ENCODE measurements around the gene CACNA1C. TPM values are rescaled to one million over a fixed set of nuclear protein-coding genes. Genes with fewer than 3 reads are reported as not detected.
A peak's percentile ranks its signal among the peaks of the same experiment; 100 is the strongest.

CACNA1C gene
- polyA plus RNA-seq, 4 donors = 0.67 to 2.5 (median 2.0) TPM

DNA sequence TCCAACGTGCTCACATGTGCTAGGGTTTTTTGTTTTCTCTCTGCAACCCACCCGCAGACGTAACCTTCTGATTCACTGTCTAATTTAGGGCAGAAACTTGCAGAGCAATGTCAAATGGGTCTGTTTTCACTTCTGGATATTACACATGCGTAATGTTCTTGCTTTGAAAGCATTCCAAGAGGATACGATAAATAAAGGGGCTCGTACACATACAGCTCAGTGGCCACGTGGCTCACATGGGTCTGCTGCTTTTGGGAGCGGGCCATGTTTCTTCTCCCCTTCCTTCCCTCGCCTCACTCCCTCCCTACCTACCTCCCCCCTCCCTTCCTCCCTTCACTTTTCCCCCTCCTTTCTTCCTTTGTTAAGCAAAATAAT is 23.4 kb downstream of the CACNA1C start:
- H3K4me3 ChIP-seq (ENCODE audit: low read depth in 1 of 3, low read length in 3 of 3) = no peak overlapping the region
- peak overlapping the region in 1 of 3 donors; percentile 9 for H3K27ac ChIP-seq (ENCODE audit: low read depth in 1 of 3, low read length in 2 of 3)
- 62 to 83% (median 76%) methylated on average over 9 of the region's 9 CpGs for WGBS, 3 donors
- DNase-seq (no peak), FAIRE-seq (no peak)
- H3K4me1 ChIP-seq (ENCODE audit: control insufficient read depth in 3 of 3, insufficient read depth in 2 of 3, low read depth in 1 of 3, low read length in 2 of 3) = no peaks in the 10 kb centered on the region
- peaks cover 0 to 4% (median 0%) of the 10 kb centered on the region in 3 donors for H3K27me3 ChIP-seq (ENCODE audit: control insufficient read depth in 3 of 3, insufficient read depth in 3 of 3, low read length in 3 of 3)
- no peaks in the 10 kb centered on the region for H3K36me3 ChIP-seq (ENCODE audit: control insufficient read depth in 3 of 3, insufficient read depth in 2 of 3, low read depth in 1 of 3, low read length in 3 of 3)
- H3K9me3 ChIP-seq (ENCODE audit: control insufficient read depth in 2 of 2, insufficient read depth in 1 of 2, low read depth in 1 of 2, low read length in 1 of 2) = peaks cover 0 to 5% of the 10 kb centered on the region in 2 donors

DNA sequence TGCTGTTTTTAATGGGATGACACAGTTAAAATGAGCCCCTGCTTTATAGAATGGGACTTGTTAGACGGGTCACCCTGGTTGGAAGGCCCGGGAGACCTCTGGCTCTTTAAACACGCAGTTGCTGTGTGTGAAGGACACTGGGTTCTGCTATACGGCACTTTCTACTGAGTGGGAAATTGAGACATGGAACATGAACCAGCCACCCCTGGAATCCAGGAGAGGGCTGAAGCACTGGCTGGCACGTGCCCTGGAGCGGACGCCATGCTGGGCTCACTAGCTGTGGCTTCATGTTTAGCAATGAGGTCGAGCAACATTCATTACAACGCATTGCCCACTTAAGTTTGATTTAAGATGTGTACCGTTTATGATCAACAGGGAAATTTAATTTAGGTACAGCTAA is 23.9 kb downstream of the CACNA1C start:
- peaks cover 0 to 3% of the 10 kb centered on the region in 2 donors for H3K9me3 ChIP-seq (ENCODE audit: control insufficient read depth in 2 of 2, insufficient read depth in 1 of 2, low read depth in 1 of 2, low read length in 1 of 2)
- peak overlapping the region in 1 of 3 donors; percentile 7 for H3K27ac ChIP-seq (ENCODE audit: low read depth in 1 of 3, low read length in 2 of 3)
- no peak for DNase-seq
- peaks cover 0 to under 1% (median 0%) of the 10 kb centered on the region in 3 donors for H3K4me1 ChIP-seq (ENCODE audit: control insufficient read depth in 3 of 3, insufficient read depth in 2 of 3, low read depth in 1 of 3, low read length in 2 of 3)
- no peak for FAIRE-seq
- peaks cover 0 to 4% (median 0%) of the 10 kb centered on the region in 3 donors for H3K27me3 ChIP-seq (ENCODE audit: control insufficient read depth in 3 of 3, insufficient read depth in 3 of 3, low read length in 3 of 3)
- 86 to 87% (median 87%) methylated on average over 10 of the region's 10 CpGs for WGBS, 3 donors
- H3K36me3 ChIP-seq (ENCODE audit: control insufficient read depth in 3 of 3, insufficient read depth in 2 of 3, low read depth in 1 of 3, low read length in 3 of 3) = no peaks in the 10 kb centered on the region
- no peak overlapping the region for H3K4me3 ChIP-seq (ENCODE audit: low read depth in 1 of 3, low read length in 3 of 3)

DNA sequence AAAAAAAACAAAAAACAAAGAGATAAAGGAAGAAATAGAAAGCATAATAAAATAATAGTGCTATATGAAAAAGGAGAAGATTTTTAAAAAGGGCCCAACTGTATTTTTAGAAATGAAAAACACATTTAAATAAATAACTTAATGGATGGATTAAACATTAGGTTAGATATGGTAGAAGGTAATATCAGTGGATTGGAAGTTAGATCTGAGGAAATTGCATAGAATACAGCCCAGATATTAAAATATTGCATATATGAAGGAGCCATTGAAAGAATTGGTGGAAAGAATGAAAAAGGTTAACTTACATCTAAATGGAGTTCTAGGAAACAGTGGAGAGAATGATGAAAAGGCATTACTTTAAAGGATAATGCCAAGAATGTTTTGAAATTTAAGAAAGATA is 27.8 kb downstream of the CACNA1C start:
- H3K9me3 ChIP-seq (ENCODE audit: control insufficient read depth in 2 of 2, insufficient read depth in 1 of 2, low read depth in 1 of 2, low read length in 1 of 2) = peaks cover 0 to 3% of the 10 kb centered on the region in 2 donors
- H3K27me3 ChIP-seq (ENCODE audit: control insufficient read depth in 3 of 3, insufficient read depth in 3 of 3, low read length in 3 of 3) = no peaks in the 10 kb centered on the region
- H3K36me3 ChIP-seq (ENCODE audit: control insufficient read depth in 3 of 3, insufficient read depth in 2 of 3, low read depth in 1 of 3, low read length in 3 of 3) = no peaks in the 10 kb centered on the region
- no peak overlapping the region for H3K27ac ChIP-seq (ENCODE audit: low read depth in 1 of 3, low read length in 2 of 3)
- no peak overlapping the region for H3K4me3 ChIP-seq (ENCODE audit: low read depth in 1 of 3, low read length in 3 of 3)
- peaks cover 0 to 2% (median 0%) of the 10 kb centered on the region in 3 donors for H3K4me1 ChIP-seq (ENCODE audit: control insufficient read depth in 3 of 3, insufficient read depth in 2 of 3, low read depth in 1 of 3, low read length in 2 of 3)
- FAIRE-seq = no peak
- no peak for DNase-seq

DNA sequence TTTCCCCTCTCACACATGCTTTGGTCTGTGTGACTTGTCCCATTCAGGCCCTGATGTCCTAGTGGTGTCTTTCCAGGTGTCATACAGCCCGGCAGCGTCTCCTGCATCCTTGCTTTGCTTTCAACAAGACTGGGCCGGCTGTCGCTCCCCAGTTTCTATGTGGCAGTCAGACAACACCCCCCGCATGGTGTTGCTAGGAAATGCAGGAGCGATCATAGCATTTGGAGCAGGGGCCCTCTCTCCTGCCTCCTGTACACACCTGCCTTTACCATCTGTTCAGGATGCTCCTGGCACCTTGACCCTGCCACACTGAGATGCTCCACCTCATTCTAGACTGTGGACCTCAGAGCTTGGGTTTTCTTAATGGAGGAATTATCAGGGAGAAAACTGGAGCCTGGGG is 29.5 kb downstream of the CACNA1C start:
- Histone ChIP-seq H3K4me1 (ENCODE audit: control insufficient read depth in 3 of 3, insufficient read depth in 2 of 3, low read depth in 1 of 3, low read length in 2 of 3) (peaks cover 0 to 2% (median 0%) of the 10 kb centered on the region in 3 donors), H3K36me3 (ENCODE audit: control insufficient read depth in 3 of 3, insufficient read depth in 2 of 3, low read depth in 1 of 3, low read length in 3 of 3) (no peaks in the 10 kb centered on the region), H3K27me3 (ENCODE audit: control insufficient read depth in 3 of 3, insufficient read depth in 3 of 3, low read length in 3 of 3) (no peaks in the 10 kb centered on the region), H3K27ac (ENCODE audit: low read depth in 1 of 3, low read length in 2 of 3) (peak overlapping the region in 1 of 3 donors; percentile 33), H3K4me3 (ENCODE audit: low read depth in 1 of 3, low read length in 3 of 3) (no peak overlapping the region), H3K9me3 (ENCODE audit: control insufficient read depth in 2 of 2, insufficient read depth in 1 of 2, low read depth in 1 of 2, low read length in 1 of 2) (peaks cover 0 to 3% of the 10 kb centered on the region in 2 donors)
- 86 to 96% (median 93%) methylated on average over 6 of the region's 6 CpGs for WGBS, 3 donors
- peak; percentile 16 to 23 for DNase-seq
- FAIRE-seq = no peak

DNA sequence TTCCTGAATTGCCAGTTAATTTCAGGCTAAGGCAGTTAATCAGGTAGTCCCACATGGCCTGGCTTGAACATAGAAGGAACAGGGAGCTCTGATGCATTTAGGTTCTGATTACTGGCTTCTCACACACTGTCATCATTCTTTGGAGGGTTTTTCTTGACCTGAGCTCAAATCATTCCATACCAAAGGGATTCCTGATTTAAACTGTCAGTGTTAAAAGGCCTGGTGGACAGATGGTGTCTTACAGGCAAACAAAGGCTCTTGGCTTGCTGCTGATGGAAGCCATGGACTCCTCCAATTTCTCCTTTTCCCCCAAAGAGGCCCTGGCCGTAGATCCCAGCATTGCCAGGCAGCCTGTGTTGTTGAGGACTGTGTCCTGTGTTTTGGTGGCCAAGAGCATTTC is 30.2 kb downstream of the CACNA1C start:
- H3K27ac ChIP-seq (ENCODE audit: low read depth in 1 of 3, low read length in 2 of 3) = peak overlapping the region in 1 of 3 donors; percentile 5
- WGBS, 3 donors = 50 to 95% (median 85%) methylated on average over 1 of the region's 1 CpG
- DNase-seq (no peak), FAIRE-seq (no peak)
- H3K4me3 ChIP-seq (ENCODE audit: low read depth in 1 of 3, low read length in 3 of 3) = no peak overlapping the region
- H3K36me3 ChIP-seq (ENCODE audit: control insufficient read depth in 3 of 3, insufficient read depth in 2 of 3, low read depth in 1 of 3, low read length in 3 of 3) = no peaks in the 10 kb centered on the region
- no peaks in the 10 kb centered on the region for H3K27me3 ChIP-seq (ENCODE audit: control insufficient read depth in 3 of 3, insufficient read depth in 3 of 3, low read length in 3 of 3)
- peaks cover 0 to 2% (median 0%) of the 10 kb centered on the region in 3 donors for H3K4me1 ChIP-seq (ENCODE audit: control insufficient read depth in 3 of 3, insufficient read depth in 2 of 3, low read depth in 1 of 3, low read length in 2 of 3)
- peaks cover 0 to 3% of the 10 kb centered on the region in 2 donors for H3K9me3 ChIP-seq (ENCODE audit: control insufficient read depth in 2 of 2, insufficient read depth in 1 of 2, low read depth in 1 of 2, low read length in 1 of 2)

DNA sequence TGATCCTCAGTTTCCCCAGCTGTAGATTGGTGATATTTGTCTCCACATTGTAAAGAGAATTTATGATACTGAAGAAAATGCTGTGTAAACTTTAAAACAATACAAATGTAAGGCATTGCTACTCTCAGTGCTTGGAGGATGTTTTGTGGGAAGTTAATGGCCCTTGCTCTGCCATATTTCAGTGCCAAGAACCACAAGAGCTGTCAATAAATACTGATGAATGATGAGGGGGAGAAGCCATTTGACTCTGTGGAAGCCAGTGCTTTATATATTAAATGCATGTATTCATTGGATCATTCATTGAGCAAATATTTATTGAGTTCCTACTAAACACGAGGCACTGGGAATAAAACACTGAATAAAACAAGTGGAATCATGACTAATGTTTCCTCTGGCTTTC is 30.8 kb downstream of the CACNA1C start:
- H3K4me1 ChIP-seq (ENCODE audit: control insufficient read depth in 3 of 3, insufficient read depth in 2 of 3, low read depth in 1 of 3, low read length in 2 of 3) = peaks cover 0 to 2% (median 0%) of the 10 kb centered on the region in 3 donors
- H3K27ac ChIP-seq (ENCODE audit: low read depth in 1 of 3, low read length in 2 of 3) = no peak overlapping the region
- peaks cover 0 to 3% of the 10 kb centered on the region in 2 donors for H3K9me3 ChIP-seq (ENCODE audit: control insufficient read depth in 2 of 2, insufficient read depth in 1 of 2, low read depth in 1 of 2, low read length in 1 of 2)
- no peaks in the 10 kb centered on the region for H3K27me3 ChIP-seq (ENCODE audit: control insufficient read depth in 3 of 3, insufficient read depth in 3 of 3, low read length in 3 of 3)
- DNase-seq (no peak), FAIRE-seq (no peak)
- 38 to 62% (median 46%) methylated on average over 1 of the region's 1 CpG for WGBS, 3 donors
- no peaks in the 10 kb centered on the region for H3K36me3 ChIP-seq (ENCODE audit: control insufficient read depth in 3 of 3, insufficient read depth in 2 of 3, low read depth in 1 of 3, low read length in 3 of 3)
- no peak overlapping the region for H3K4me3 ChIP-seq (ENCODE audit: low read depth in 1 of 3, low read length in 3 of 3)

DNA sequence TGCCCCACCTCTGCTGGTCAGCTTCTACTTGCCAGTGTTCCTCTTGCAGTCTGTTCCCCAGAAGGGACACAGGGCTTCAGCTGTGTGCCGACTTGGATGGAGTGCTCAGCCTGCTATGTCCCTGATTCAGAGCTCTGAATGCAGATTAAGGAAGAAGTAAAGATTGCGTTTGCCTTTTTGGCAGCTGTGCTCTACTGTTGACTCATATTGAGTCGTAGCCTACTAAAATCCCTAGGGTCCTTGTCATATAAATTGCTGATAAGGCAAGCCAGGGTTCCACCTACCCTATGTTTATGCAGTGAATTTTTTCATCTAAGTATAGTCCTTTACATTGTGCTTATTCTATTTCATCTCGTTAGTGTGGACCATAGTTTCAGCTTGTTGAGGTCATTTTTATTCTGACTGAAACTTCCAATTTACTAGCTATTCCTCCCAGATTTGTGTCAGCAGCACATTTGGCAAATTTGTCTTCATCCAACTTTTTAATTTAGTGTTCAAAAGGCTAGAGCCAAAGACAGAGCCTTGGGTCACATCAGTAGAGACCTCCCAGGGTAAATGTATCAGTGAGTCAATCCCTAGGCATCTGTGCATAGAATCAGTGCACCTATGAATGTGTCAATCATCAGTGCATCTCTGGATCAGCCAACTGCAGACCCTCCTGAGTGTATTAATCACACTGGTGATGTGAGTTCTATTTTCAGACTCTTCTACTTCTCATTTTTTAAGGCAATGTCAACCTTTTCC is 31.9 kb downstream of the CACNA1C start:
- no peak for DNase-seq

DNA sequence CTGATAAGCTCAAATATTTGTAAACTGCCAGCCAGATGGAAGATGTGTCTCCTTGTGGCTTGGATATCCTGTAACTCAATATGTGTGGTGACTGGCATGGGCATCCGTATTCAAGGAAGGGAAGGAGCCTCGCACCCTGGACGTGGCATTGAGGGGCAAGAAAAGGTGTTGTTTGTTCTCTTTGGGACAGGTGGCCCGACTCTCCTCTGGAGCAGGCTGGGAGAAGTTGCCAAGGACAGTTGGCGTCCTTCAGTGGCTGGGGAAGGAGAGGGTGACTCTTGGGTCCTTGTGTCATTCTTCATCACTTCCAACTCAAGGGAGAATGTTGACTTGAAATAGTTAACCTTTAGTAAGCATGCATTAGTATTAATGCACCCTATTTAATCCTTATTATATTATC is 39.6 kb downstream of the CACNA1C start:
- no peak overlapping the region for H3K4me3 ChIP-seq (ENCODE audit: low read depth in 1 of 3, low read length in 3 of 3)
- DNase-seq = no peak
- WGBS, 3 donors = 87 to 90% (median 88%) methylated on average over 5 of the region's 5 CpGs
- no peak for FAIRE-seq
- H3K27me3 ChIP-seq (ENCODE audit: control insufficient read depth in 3 of 3, insufficient read depth in 3 of 3, low read length in 3 of 3) = no peaks in the 10 kb centered on the region
- peaks cover 0 to 4% (median 0%) of the 10 kb centered on the region in 3 donors for H3K4me1 ChIP-seq (ENCODE audit: control insufficient read depth in 3 of 3, insufficient read depth in 2 of 3, low read depth in 1 of 3, low read length in 2 of 3)
- H3K9me3 ChIP-seq (ENCODE audit: control insufficient read depth in 2 of 2, insufficient read depth in 1 of 2, low read depth in 1 of 2, low read length in 1 of 2) = no peaks in the 10 kb centered on the region
- no peaks in the 10 kb centered on the region for H3K36me3 ChIP-seq (ENCODE audit: control insufficient read depth in 3 of 3, insufficient read depth in 2 of 3, low read depth in 1 of 3, low read length in 3 of 3)
- no peak overlapping the region for H3K27ac ChIP-seq (ENCODE audit: low read depth in 1 of 3, low read length in 2 of 3)

More for the DNA sequence above, 31.9 kb downstream of the CACNA1C start:
- 39 to 42% (median 41%) methylated on average over 4 of the region's 4 CpGs for WGBS, 3 donors
- FAIRE-seq = no peak
- no peak overlapping the region for H3K27ac ChIP-seq (ENCODE audit: low read depth in 1 of 3, low read length in 2 of 3)
- no peaks in the 10 kb centered on the region for H3K36me3 ChIP-seq (ENCODE audit: control insufficient read depth in 3 of 3, insufficient read depth in 2 of 3, low read depth in 1 of 3, low read length in 3 of 3)
- H3K4me3 ChIP-seq (ENCODE audit: low read depth in 1 of 3, low read length in 3 of 3) = no peak overlapping the region
- H3K4me1 ChIP-seq (ENCODE audit: control insufficient read depth in 3 of 3, insufficient read depth in 2 of 3, low read depth in 1 of 3, low read length in 2 of 3) = peaks cover 0 to 2% (median 0%) of the 10 kb centered on the region in 3 donors
- peaks cover 0 to 3% of the 10 kb centered on the region in 2 donors for H3K9me3 ChIP-seq (ENCODE audit: control insufficient read depth in 2 of 2, insufficient read depth in 1 of 2, low read depth in 1 of 2, low read length in 1 of 2)
- no peaks in the 10 kb centered on the region for H3K27me3 ChIP-seq (ENCODE audit: control insufficient read depth in 3 of 3, insufficient read depth in 3 of 3, low read length in 3 of 3)
